H1 (cell line): ENCODE measurements around the gene CCDC171. TPM values are rescaled to one million over a fixed set of nuclear protein-coding genes. Genes with fewer than 3 reads are reported as not detected.
A peak's percentile ranks its signal among the peaks of the same experiment; 100 is the strongest.

Source experiments
- EP300 ChIP-seq, 2 experiments: IDR thresholded peaks; 1 replicate in 1 of 2; 2 replicates in 1 of 2; pipeline ENCODE4 v1.6.1; 2011 to 2012; ENCODE audit warnings: low read depth in 2 of 2, low read length in 2 of 2, mild to moderate bottlenecking in 2 of 2, borderline replicate concordance in 1 of 2, inconsistent platforms in 1 of 2, moderate library complexity in 1 of 2
- JUN ChIP-seq: IDR thresholded peaks from 2 replicates; pipeline ENCODE4 v1.6.1; 2011; ENCODE audit warnings: low read depth, mild to moderate bottlenecking, improper control_type of control experiment, low read length
- KDM5A ChIP-seq: fragments of 200-600 bp; IDR thresholded peaks from 2 replicates; pipeline ENCODE4 v1.7.1; 2012; ENCODE audit warnings: mild to moderate bottlenecking, low read length, inconsistent platforms, mixed read lengths
- SIX5 ChIP-seq: IDR thresholded peaks from 2 replicates; pipeline ENCODE4 v1.6.1; 2011; ENCODE audit warnings: mild to moderate bottlenecking, low read depth, low read length
- SP1 ChIP-seq: IDR thresholded peaks from 2 replicates; pipeline ENCODE4 v1.6.1; 2011; ENCODE audit warnings: low read depth, low read length
- SRF ChIP-seq: IDR thresholded peaks from 2 replicates; pipeline ENCODE4 v1.6.1; 2011; ENCODE audit warnings: mild to moderate bottlenecking, low read depth, low read length, moderate library complexity
- TEAD4 ChIP-seq: IDR thresholded peaks from 2 replicates; pipeline ENCODE4 v1.6.1; 2012; ENCODE audit warnings: low read depth, low read length, inconsistent platforms, mixed read lengths
- polyA plus RNA-seq, 7 experiments: library from polyadenylated mRNA; depleted of rRNA in 3 of 7; stranded (reverse) in 5 of 7; unstranded in 2 of 7; fragments of >200 nt in 5 of 7; fragments of 200-250 nt in 2 of 7; gene quantifications; 1 replicate in 5 of 7; 2 replicates in 1 of 7; 4 replicates in 1 of 7; pipeline versions ENCODE4 v1.2.1 to v1.2.3, GENCODE V29; 2011 to 2013; ENCODE audit warnings: missing spikeins in 2 of 7, mixed read lengths in 2 of 7
- total RNA-seq: library from RNA; stranded (reverse); fragmentation: NEBNext Ultra II Directional; extraction: Animal tissue kit (Norgen Biotek cat#: 25700); gene quantifications from 2 replicates; pipeline ENCODE4 v1.2.1, GENCODE V29; 2021

The CCDC171 gene
- total and polyA plus RNA-seq, 2 of the 8 experiments (the other 6 are each of a cell fraction or from before 2014, with no cell fraction given), result 0.83 to 2.3 TPM

GRCh38 chr9:15510789-15511575 is 41.9 kb upstream of the CCDC171 start, which contains the start of gene PSIP1 (continued):
- TF ChIP-seq JUN (no peak), SRF (no peak), SP1 (peak; percentile 50; the same call in 1 of the 2 replicates), KDM5A (no peak), SIX5 (peak; percentile 33; the same call in 1 of the 2 replicates), TEAD4 (no peak), EP300 (IDR thresholded peaks at IDR 0.05; ENCODE audit: borderline replicate concordance in 1 of 2, low read depth in 2 of 2, low read length in 2 of 2) (peak in 1 of 2 experiments; percentile 98; a peak in 2 of 3 replicates)
